GM19467 (cell line): ENCODE results near the gene ASGR1.
"Not testable (repeated sequence)": the region's sequence is repeated elsewhere in the genome, so short reads cannot be mapped to it uniquely, and the experiment has no call there.

ENCODE experiments used
- ATAC-seq: cut with Tn5 transposase; IDR thresholded peaks from one replicate; pipeline ENCODE4 v1.9.1; 2021; ENCODE audit warnings: mild to moderate bottlenecking, moderate library complexity; ENCODE audit not compliant: unreplicated experiment

The ASGR1 gene

DNA sequence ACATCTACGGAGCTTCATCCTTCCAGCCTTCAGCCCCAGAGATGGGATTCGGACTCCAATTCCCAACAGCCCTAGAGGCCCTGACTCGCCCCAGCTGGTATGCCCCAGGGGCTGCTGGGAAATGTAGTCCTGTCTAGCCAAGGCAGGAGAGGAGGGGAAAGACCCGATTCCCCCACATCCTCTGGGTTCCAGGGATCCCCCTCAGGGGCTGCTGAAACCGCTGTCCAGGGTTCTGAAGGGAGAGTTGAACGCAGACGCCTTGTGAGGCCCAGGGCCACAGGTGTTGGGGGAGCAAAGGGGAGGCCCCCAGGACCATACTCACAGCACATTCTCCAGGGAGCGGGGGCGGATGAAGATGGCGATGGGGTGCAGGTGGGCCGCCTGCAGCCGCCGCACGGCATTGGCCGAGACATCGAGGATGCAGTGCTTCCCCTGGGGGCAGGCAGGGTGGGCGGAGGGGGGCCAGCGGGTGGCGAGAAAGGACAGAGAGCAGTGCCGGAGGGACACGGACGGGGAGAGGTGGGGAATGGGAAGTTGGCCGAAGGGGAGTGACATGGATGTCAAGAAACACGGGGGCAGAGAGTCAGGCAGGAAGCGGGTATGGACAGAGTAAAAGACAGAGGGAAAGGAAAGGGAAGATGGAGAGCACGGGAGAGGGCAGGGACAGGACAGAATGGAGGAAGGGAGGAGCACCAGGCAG is 12.6 kb upstream of the ASGR1 start:
- ATAC-seq: no peak

GRCh38 chr17:7191069-7191468 is 11.9 kb upstream of the ASGR1 start:
- ATAC-seq: no peak

- no peak for ATAC-seq
Measured at GRCh38 chr17:7190276-7190917, 11.2 kb upstream of the ASGR1 start.

DNA sequence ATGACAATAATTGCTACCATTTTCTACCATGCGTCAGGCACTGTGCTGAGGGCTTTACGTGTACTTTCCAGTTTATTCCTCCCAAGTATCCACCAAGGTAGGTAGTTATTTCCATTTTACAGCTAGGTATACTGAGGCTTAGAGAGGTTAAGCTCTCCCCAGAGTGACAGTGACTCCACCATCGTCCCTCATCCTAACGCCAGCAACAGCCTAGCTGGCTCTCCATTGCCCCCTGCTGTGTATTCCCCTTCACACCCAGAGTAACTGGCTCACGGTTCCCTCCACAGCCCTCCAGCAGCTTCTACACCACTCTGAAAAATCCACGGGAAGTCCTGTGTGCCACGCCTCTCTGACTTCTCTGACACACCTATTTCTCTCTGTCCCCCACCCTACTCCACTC is 7.1 kb upstream of the ASGR1 start:
- no peak for ATAC-seq

DNA sequence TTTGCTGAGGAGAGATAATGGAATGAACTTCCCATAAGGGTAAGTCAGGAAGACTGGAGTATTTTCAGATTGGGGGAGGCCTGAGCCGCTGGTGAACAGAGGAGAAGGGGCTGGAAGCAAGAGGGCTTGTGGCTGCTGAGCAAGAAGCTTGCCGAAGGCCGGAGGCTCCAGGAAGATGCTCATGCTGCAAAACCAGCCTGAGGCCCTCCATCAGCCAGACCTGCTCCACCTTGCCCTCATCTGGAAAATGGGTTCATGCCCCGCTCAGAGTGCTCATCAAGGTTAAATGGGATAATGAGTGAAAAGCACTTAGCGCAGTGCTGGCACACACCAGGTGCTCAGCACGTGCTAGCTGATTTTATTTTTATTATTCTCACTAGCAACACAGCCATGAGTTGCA is 5.5 kb upstream of the ASGR1 start:
- no peak for ATAC-seq

- no peak for ATAC-seq
Measured at GRCh38 chr17:7184091-7184488, 4.9 kb upstream of the ASGR1 start.

- no peak for ATAC-seq
Measured at GRCh38 chr17:7183433-7184090, 4.4 kb upstream of the ASGR1 start.

GRCh38 chr17:7182101-7182500 is 2.9 kb upstream of the ASGR1 start:
- ATAC-seq: not testable (repeated sequence)

- no peak for ATAC-seq
Measured at GRCh38 chr17:7178973-7179316, 225 bp downstream of the ASGR1 start.

DNA sequence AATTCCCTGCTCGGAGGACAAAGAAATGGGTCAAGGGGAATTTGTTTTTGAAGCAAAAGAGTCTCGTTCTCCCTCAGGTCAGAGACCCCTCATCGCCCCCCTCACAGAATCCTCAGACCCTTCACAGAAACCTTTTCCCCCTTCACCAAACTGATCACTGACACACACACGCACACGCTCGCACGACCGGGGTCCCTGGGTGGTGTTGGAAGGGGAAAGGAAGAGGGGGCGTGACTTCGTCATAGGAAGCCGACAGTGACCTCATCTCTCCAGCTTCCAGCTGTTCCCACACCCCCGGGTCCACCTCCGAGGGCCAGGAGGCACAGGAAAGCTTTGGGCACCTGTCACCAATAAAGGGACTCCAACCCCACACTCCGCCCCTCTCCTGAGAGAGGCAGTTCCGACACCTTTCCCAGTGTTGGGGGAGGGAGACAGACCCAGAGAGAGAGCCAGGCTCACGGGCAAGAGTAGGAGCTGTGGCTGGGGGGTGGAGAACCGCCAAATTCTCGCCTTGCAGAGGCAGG is 1.2 kb downstream of the ASGR1 start:
- no peak for ATAC-seq

DNA sequence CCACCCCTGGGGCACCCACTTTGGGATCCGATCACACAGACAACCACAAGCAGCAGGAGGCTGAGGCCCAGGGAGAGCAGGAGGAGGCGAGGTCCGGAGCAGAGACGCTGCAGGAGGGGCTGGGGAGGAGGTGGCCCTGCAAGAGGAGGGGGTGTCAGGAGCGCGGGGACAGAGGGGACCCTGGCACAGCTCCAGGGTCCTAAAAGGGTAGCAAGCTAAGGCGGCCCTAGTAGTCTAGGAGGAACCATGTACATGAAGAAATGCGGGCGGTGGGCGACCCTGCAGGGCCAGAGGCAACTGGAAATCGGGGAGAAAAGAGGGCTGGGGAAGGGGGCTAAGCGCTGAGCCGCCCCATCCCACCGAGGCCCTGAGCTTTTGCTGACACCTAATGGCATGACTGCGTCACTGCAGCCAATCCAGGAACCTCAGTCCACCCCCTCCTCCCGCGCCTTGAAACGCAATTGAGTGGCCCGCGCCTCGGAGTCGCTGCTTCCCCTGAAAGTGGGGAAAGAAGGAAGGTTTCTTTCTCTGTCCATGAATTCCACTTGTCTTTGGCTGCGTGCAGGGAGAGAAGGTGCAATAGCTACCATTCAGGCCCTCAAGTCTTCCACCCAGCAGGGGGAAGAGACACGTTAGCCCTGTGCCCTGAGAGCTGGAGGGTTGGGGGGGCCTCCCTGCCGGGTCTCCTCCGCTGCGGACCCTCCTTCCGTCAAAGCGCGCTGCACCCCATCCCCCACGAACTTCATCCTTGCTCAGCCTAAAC is 1.8 kb downstream of the ASGR1 start:
- no peak for ATAC-seq

DNA sequence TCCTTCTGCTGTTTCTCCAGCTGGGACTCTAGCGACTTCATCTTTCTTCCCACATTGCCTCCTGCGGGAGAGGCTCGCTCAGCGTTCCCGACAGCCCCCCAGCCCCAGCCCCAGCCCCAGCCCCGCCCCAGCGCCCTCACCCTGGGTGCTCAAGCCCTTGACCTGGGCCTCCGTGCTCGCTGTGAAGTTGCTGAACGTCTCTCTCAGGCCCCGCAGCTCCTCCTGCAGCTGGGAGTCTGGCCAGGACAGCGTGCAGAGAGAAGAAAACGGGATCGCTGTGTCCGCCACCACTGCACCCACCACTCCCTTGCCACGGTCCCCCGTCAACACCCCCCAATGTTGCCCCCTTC is 2.4 kb downstream of the ASGR1 start:
- no peak for ATAC-seq

DNA sequence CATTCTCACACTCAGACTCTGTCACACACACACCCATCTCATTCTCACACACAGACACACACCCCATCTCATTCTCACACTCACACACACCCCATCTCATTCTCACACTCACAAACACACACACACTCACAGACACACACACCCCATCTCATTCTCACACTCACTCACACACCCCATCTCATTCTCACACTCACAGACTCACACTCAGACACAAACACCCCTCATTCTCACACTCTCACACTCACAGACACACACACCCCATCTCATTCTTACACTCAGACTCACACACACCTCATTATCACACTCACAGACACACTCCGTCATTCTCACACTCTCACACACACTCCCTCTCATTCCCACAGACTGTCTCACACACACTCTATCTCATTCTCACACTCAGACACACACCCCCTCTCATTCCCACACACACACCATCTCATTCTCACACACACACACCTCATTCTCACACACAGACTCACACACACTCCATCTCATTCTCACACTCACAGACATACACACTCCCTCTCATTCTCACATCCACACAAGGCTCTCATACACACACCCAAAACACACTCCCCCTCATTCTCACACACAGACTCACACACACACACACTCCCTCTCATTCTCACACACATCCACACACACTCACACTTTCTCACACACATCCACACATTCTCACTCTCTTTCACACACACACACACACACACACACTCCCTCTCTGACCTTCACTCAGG is 2.9 kb downstream of the ASGR1 start:
- ATAC-seq: no peak

GRCh38 chr17:7175330-7175733 is 3.8 kb downstream of the ASGR1 start:
- ATAC-seq: no peak

- no peak for ATAC-seq
Measured at GRCh38 chr17:7174603-7175326, 4.4 kb downstream of the ASGR1 start.

- ATAC-seq: no peak
Measured at GRCh38 chr17:7173687-7174602, 5.2 kb downstream of the ASGR1 start.

- not testable (repeated sequence) for ATAC-seq
Measured at GRCh38 chr17:7172522-7173191, 6.5 kb downstream of the ASGR1 start.

- ATAC-seq: not testable (repeated sequence)
Measured at GRCh38 chr17:7169565-7169908, 9.6 kb downstream of the ASGR1 start.
